IMR-90 (cell line): ENCODE measurements around the gene CIROP.

Experiments used
- ELK1 ChIP-seq: fragments of 150-350 bp; IDR thresholded peaks from 2 replicates; pipeline ENCODE4 v1.6.1; 2016; ENCODE audit warnings: low read depth, mild to moderate bottlenecking, low read length, moderate library complexity, borderline replicate concordance
- POLR2A ChIP-seq: IDR thresholded peaks from 2 replicates; pipeline ENCODE4 v1.6.1; 2012; ENCODE audit warnings: mild to moderate bottlenecking, low read depth, low read length

GRCh38 chr14:23115918-23116317 is 11.1 kb upstream of the CIROP start:
- TF ChIP-seq POLR2A = no peak
- TF ChIP-seq ELK1 = no peak
